ENCODE results near the gene NTN4.

- no peak for TF ChIP-seq CTCF (IDR thresholded peaks at IDR 0.05)
- TF ChIP-seq POLR2A (IDR thresholded peaks at IDR 0.05) = no peak
- no peak for TF ChIP-seq POLR2AphosphoS5 (IDR thresholded peaks at IDR 0.05)
- no peak for TF ChIP-seq EP300 (IDR thresholded peaks at IDR 0.05; ENCODE audit: low read depth)
These were observed 176.1 kb downstream of the NTN4 start for GRCh38 chr12:95614390-95614982.
